ENCODE data around the gene CHST3.

DNA sequence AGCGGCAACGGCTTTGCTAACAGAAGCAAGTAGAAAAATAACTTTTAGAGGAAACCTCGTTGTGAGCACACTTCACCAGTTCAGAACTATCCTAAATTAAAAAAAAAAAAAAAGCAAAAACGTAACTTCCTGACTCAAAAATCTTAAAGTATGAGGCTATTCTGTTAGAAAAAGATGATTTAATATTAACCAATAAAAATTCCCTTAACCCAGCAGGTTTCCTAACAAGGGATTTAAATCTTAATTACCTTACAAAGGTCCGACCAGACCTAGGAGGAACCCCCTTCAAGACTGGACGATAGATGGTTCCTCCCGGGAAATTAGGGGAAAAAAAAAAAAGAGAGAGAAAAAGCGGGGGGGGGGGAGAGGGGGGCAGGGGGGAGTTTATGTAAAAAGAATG is 22.9 kb upstream of the CHST3 start:
- TF ChIP-seq, protein P1, sequence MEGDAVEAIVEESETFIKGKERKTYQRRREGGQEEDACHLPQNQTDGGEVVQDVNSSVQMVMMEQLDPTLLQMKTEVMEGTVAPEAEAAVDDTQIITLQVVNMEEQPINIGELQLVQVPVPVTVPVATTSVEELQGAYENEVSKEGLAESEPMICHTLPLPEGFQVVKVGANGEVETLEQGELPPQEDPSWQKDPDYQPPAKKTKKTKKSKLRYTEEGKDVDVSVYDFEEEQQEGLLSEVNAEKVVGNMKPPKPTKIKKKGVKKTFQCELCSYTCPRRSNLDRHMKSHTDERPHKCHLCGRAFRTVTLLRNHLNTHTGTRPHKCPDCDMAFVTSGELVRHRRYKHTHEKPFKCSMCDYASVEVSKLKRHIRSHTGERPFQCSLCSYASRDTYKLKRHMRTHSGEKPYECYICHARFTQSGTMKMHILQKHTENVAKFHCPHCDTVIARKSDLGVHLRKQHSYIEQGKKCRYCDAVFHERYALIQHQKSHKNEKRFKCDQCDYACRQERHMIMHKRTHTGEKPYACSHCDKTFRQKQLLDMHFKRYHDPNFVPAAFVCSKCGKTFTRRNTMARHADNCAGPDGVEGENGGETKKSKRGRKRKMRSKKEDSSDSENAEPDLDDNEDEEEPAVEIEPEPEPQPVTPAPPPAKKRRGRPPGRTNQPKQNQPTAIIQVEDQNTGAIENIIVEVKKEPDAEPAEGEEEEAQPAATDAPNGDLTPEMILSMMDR (conservative IDR thresholded peaks at IDR 0.05) = no peak
- TF ChIP-seq ZFX (IDR thresholded peaks at IDR 0.05) = no peak

Data from C4-2B (cell line).